GM21576 (cell line): Measurements from ENCODE around the gene KLK8.

Experiments used
- ATAC-seq: cut with Tn5 transposase; IDR thresholded peaks from one replicate; pipeline ENCODE4 v1.9.1; 2021; ENCODE audit warnings: mild to moderate bottlenecking, moderate library complexity; ENCODE audit not compliant: unreplicated experiment

KLK8 gene

DNA sequence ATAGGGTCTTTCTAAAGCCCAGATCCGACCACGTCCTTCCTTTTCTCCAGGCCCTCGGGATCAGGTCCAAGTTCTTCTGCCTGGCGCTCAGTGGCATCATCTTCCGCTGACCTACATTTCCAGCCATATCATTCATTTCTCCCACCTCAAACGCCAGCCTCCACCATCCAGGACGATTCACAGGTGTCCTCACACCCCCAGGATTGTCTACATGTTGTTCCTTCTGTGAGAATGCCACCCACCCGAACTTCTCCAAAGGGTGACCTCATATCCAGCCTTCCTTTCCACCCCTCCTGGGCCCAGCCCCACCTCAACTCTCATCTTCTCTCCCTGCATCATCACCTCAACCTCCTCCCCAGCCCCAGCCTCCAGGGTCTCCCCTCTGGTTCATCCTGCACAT is 43.8 kb downstream of the KLK8 start:
- no peak for ATAC-seq

DNA sequence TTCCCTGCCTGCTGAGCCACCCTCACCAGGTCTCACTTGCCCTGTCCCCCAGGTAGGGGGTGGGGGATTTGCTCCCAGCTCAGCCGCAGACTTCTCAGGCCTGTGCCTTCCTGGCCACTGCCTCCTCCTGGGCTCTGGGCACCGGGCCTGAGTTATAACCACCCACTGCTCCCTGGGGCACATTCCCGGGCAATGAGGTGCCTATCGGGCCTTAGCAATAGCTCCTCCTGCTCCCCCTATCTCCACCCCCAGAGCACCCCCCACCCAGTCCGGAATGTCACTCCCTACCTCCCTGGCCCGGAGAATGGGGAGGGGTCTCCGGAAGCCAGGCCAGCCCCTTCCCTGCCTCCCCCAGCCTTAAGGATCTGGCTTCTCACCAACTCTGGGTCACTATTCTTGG is 48.5 kb downstream of the KLK8 start, which contains the start of gene KLK5:
KLK5 (minus strand) TSS at position 129 of the 400 bp plus-strand sequence. CDS start 381 bp downstream, outside the sequence.
- ATAC-seq, result no peak

DNA sequence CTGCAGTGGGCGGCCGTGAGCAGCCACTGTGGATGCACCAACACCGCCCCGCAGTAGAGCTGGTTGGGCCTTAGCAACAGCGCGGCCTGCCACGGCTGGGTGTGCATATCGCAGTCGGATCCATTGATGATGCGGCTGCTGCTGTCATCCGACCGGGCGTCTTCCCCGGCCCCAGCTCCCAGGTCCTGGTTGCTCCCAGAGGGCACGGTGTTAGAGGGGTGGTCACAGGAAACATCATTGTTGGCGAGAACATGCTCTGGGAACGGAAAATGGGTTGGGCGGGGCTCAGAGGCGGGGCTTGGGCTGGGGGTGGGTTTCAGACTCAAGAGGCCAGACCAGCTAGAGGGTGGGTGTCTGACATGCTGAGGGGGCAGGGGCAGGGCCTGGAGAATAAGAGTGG is 51.5 kb downstream of the KLK8 start:
- ATAC-seq, result no peak

DNA sequence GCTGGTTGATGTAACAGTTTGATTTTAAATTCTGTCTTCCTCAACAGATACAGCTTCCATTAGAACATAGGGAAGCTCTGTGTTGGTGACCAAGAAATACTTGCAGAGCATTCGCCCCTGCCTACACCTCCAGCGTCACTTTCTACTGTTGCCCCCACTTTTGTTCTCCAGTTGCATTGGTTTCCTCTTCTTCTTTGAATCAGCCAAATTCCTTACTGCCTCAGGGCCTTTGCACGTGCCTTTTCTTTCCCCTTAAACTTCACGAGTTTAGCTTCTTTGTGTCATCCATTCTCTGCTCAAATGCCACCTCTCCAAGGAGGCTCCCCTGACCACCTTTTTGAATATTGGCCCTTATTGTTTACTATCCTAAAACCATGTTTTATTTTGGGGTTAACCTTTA is 54.3 kb downstream of the KLK8 start:
- no peak for ATAC-seq
